Naive thymus-derived CD8-positive, alpha-beta T cell (primary cell): Measurements from ENCODE around the gene TUBE1. TPM values are rescaled to one million over a fixed set of nuclear protein-coding genes. Genes with fewer than 3 reads are reported as not detected.
A peak's percentile ranks its signal among the peaks of the same experiment; 100 is the strongest.
"Not testable (repeated sequence)": the region's sequence is repeated elsewhere in the genome, so short reads cannot be mapped to it uniquely, and the experiment has no call there.

ENCODE experiments used
- ATAC-seq, 2 donors: fragments of 150-1000 bp; cut with Tn5 transposase in 1 of 2; sonication (Bioruptor Pico), chemical (Tn5 transposase) in 1 of 2; 1 replicate in 1 of 2; 2 replicates in 1 of 2; pipeline ENCODE4 v1.10.0; 2021; ENCODE audit warnings: mild to moderate bottlenecking in 2 of 2, moderate library complexity in 2 of 2
- POLR2A ChIA-PET: fragments of 350-600 bp; sonication (Branson Sonifier 250); formaldehyde crosslinking; loops from one replicate; lab custom pipeline; 2021; ENCODE audit warnings: antibody characterized with exemption; lab: Charles Lee
- DNase-seq, 10 donors: peaks; one replicate each; pipeline versions ENCODE4 v3.0.0 to v3.0.0-alpha.2; 2020 to 2022
- H3K27ac Mint-ChIP-seq, 10 donors: one replicate each; pipeline ENCODE4 v1.8.0; 2020 to 2022; ENCODE audit warnings: mild to moderate bottlenecking in 10 of 10, mixed read lengths in 10 of 10, moderate library complexity in 4 of 10, inconsistent platforms in 1 of 10
- H3K27me3 Mint-ChIP-seq, 5 donors: one replicate each; pipeline ENCODE4 v1.8.0; 2021 to 2022; ENCODE audit warnings: mixed read lengths in 5 of 5
- H3K36me3 Mint-ChIP-seq, 3 donors: one replicate each; pipeline ENCODE4 v1.8.0; 2020 to 2022; ENCODE audit warnings: mixed read lengths in 3 of 3, mild to moderate bottlenecking in 2 of 3, inconsistent platforms in 1 of 3
- H3K4me1 Mint-ChIP-seq, 4 donors: one replicate each; pipeline ENCODE4 v1.8.0; 2021 to 2022; ENCODE audit warnings: mixed read lengths in 4 of 4
- H3K4me3 Mint-ChIP-seq, 10 donors: one replicate each; pipeline ENCODE4 v1.8.0; 2020 to 2022; ENCODE audit warnings: mild to moderate bottlenecking in 10 of 10, mixed read lengths in 10 of 10, moderate library complexity in 6 of 10, inconsistent platforms in 1 of 10
- H3K9me3 Mint-ChIP-seq, 9 donors: one replicate each; pipeline ENCODE4 v1.8.0; 2020 to 2022; ENCODE audit warnings: mixed read lengths in 9 of 9, mild to moderate bottlenecking in 3 of 9, inconsistent platforms in 1 of 9, moderate library complexity in 1 of 9
- polyA plus RNA-seq, 3 donors: library from polyadenylated mRNA; unstranded; fragments of 300-500 nt; fragmentation: Illumina TruSeq; gene quantifications; one replicate each; pipeline ENCODE4 v1.2.3, GENCODE V29; 2021
- total RNA-seq, 8 experiments: library from RNA in 2 of 8; stranded (reverse) in 2 of 8; gene quantifications; one replicate each; pipeline ENCODE4 v1.2.3 and lab custom pipeline; 2021 to 2026

The TUBE1 gene
- total and polyA plus RNA-seq, 5 experiments from 2014 or later: 10.1 to 43.0 (median 12.1) TPM

GRCh38 chr6:112106562-112106961 is 19.3 kb upstream of the TUBE1 start:
- DNase-seq (no peak), ATAC-seq (no peak)
- H3K27ac Mint-ChIP-seq: no peak overlapping the region
- peaks cover 0 to under 1% (median 0%) of the 10 kb centered on the region in 5 donors for H3K27me3 Mint-ChIP-seq
- POLR2A ChIA-PET: interaction anchor here (0.7 kb wide), 1 partner anchor 831 kb away, joined by 4 read pairs; no protein-coding TSS in a partner anchor
- H3K9me3 Mint-ChIP-seq: peaks cover 0 to 27% (median 11%) of the 10 kb centered on the region in 9 donors
- H3K4me1 Mint-ChIP-seq: no peaks in the 10 kb centered on the region
- no peak overlapping the region for H3K4me3 Mint-ChIP-seq
- H3K36me3 Mint-ChIP-seq: peaks cover 4 to 26% (median 11%) of the 10 kb centered on the region in 3 donors

- DNase-seq, H3K4me1 Mint-ChIP-seq, H3K4me3 Mint-ChIP-seq, H3K27ac Mint-ChIP-seq, H3K27me3 Mint-ChIP-seq, POLR2A ChIA-PET, ATAC-seq: not testable (repeated sequence)
- peaks cover 0 to 27% (median 11%) of the 10 kb centered on the region in 9 donors for H3K9me3 Mint-ChIP-seq
- H3K36me3 Mint-ChIP-seq: peaks cover 6 to 32% (median 16%) of the 10 kb centered on the region in 3 donors
Observed at GRCh38 chr6:112106026-112106425, 18.7 kb upstream of the TUBE1 start.

DNA sequence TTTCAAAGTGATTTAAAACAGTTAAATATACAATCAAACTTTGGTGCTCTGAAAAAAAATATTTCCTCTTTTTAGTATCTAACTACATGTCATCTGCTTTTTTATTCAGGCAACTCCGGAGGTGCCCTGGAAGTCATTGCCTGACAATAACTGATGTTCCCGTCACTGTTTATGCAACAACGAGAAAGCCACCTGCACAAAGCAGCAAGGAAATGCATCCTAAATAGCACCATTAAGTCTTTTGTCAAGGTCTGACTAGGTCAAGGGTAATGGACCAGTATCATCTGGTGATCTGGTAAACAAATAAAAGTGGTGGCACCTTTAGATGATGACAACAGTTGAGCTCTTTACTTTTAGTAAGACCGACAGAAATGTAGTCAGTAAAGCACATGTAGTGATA is 13.3 kb upstream of the TUBE1 start:
- no peaks in the 10 kb centered on the region for H3K27me3 Mint-ChIP-seq
- peaks cover 0 to 18% (median 8%) of the 10 kb centered on the region in 9 donors for H3K9me3 Mint-ChIP-seq
- H3K4me1 Mint-ChIP-seq: no peaks in the 10 kb centered on the region
- H3K27ac Mint-ChIP-seq: no peak overlapping the region
- POLR2A ChIA-PET: no interaction called here
- peaks cover 20 to 34% (median 32%) of the 10 kb centered on the region in 3 donors for H3K36me3 Mint-ChIP-seq
- H3K4me3 Mint-ChIP-seq: no peak overlapping the region
- ATAC-seq (no peak), DNase-seq (no peak)

- DNase-seq (no peak), ATAC-seq (no peak)
- Mint-ChIP-seq H3K4me3 (no peak overlapping the region), H3K9me3 (peaks cover 0 to 3% (median 0%) of the 10 kb centered on the region in 9 donors), H3K36me3 (peaks cover 16 to 22% (median 18%) of the 10 kb centered on the region in 3 donors), H3K4me1 (no peaks in the 10 kb centered on the region), H3K27ac (no peak overlapping the region), H3K27me3 (peaks cover 0 to 2% (median 0%) of the 10 kb centered on the region in 5 donors)
- POLR2A ChIA-PET: interaction anchor here (1.4 kb wide), 1 partner anchor 9 kb away, joined by 3 read pairs; the partner anchor contains the start of genes FAM229B and TUBE1
Observed at GRCh38 chr6:112096901-112097300, 9.6 kb upstream of the TUBE1 start.

DNA sequence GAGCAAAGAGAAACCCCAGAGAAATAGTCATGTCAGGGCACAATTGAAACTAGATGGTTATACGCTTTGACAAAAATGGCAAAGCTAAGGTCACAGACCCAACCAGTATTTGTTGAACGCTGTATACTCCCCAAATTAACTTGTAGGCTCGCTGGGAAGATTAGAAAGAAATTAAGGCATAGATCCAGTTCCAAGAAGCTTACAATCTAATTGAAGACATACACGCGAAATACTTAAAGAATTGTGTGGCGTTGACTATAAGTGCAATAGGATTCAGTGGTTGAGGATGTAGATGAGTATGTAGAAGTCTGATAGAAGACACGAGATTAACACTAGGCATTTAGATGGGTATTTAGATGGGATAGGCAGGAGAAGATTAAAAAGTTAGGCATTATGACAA is 634 bp upstream of the TUBE1 start:
- Mint-ChIP-seq H3K9me3 (no peaks in the 10 kb centered on the region), H3K4me3 (no peak overlapping the region), H3K27ac (no peak overlapping the region), H3K36me3 (peaks cover 0 to 18% (median 0%) of the 10 kb centered on the region in 3 donors), H3K27me3 (peaks cover 0 to 18% (median 5%) of the 10 kb centered on the region in 5 donors), H3K4me1 (peaks cover 2 to 8% (median 7%) of the 10 kb centered on the region in 4 donors)
- POLR2A ChIA-PET: interaction anchor here (0.9 to 2.3 kb wide), 7 partner anchors 9 to 1213 kb away, joined by 3 to 8 read pairs (median 3); partner anchors contain the start of genes AMD1, GTF3C6 and REV3L
- no peak for ATAC-seq
- DNase-seq: no peak

GRCh38 chr6:112086744-112087135 is 542 bp downstream of the TUBE1 start:
- peaks cover 0 to 17% (median 5%) of the 10 kb centered on the region in 5 donors for H3K27me3 Mint-ChIP-seq
- no peaks in the 10 kb centered on the region for H3K9me3 Mint-ChIP-seq
- H3K27ac Mint-ChIP-seq: no peak overlapping the region
- no peak overlapping the region for H3K4me3 Mint-ChIP-seq
- POLR2A ChIA-PET: interaction anchor here (0.6 to 2.3 kb wide), 4 partner anchors 43 to 1128 kb away, joined by 4 to 6 read pairs (median 4); partner anchors contain the start of genes GTF3C6 and RPF2
- H3K36me3 Mint-ChIP-seq: peaks cover 0 to 25% (median 0%) of the 10 kb centered on the region in 3 donors
- ATAC-seq: peak; percentile 2
- peak in 1 of 10 donors; percentile 3 for DNase-seq
- H3K4me1 Mint-ChIP-seq: peaks cover 2 to 10% (median 7%) of the 10 kb centered on the region in 4 donors

DNA sequence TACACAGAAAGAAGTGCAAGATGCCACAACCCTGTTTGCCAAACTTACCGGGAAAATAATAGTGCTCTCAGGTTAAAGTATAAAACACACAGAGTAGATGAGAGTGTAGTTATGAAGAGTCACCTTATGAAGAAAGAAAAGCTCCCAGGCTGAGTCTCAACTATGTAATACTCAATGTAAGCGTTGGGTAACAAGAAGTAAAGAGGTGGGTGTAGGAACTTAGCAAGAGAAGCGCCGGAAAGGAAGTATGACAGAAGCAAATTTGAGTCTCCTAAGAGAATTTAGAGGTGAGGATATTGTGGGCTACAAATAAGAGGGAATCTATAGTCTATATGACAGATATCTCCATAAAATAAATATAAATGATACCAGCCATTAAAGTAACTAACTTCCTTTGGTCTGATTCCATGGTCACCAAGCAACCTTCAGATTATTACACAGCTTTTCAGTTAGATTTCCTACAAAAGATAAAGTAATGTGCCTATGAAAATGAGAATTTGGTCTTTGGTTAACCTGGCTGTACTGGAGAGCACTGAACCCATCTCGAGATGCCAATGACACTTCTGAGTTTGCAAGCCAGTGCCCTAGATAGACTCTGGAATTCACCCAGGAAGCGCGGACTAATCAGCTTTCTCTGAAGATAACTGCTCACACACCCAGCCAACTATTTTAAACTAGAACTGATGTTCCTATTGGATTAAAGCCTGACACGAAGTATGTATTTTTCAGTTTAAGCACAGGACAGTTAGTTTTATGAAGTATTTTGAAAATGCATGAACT is 1.8 kb downstream of the TUBE1 start:
- ATAC-seq: no peak
- POLR2A ChIA-PET: interaction anchor here (0.6 to 1.7 kb wide), 2 partner anchors 42 to 77 kb away, joined by 5 to 6 read pairs; no protein-coding TSS in a partner anchor

GRCh38 chr6:112081569-112081968 is 5.7 kb downstream of the TUBE1 start:
- Mint-ChIP-seq H3K9me3 (no peaks in the 10 kb centered on the region), H3K4me1 (peaks cover 2 to 10% (median 5%) of the 10 kb centered on the region in 4 donors), H3K36me3 (peaks cover 0 to 65% (median 10%) of the 10 kb centered on the region in 3 donors), H3K27me3 (no peaks in the 10 kb centered on the region), H3K27ac (no peak overlapping the region), H3K4me3 (no peak overlapping the region)
- no peak for ATAC-seq
- DNase-seq: no peak
- POLR2A ChIA-PET: no interaction called here

More for the DNA sequence above, 1.8 kb downstream of the TUBE1 start:
- no peak for DNase-seq
- peaks cover 2 to 10% (median 7%) of the 10 kb centered on the region in 4 donors for H3K4me1 Mint-ChIP-seq
- H3K36me3 Mint-ChIP-seq: peaks cover 0 to 34% (median 0%) of the 10 kb centered on the region in 3 donors
- peak overlapping the region in 9 of 10 donors; percentile 6 to 68 (median 49) for H3K4me3 Mint-ChIP-seq
- H3K27ac Mint-ChIP-seq: peak overlapping the region in 6 of 10 donors; percentile 10 to 83 (median 41)
- H3K27me3 Mint-ChIP-seq: peaks cover 0 to 13% (median 2%) of the 10 kb centered on the region in 5 donors
- no peaks in the 10 kb centered on the region for H3K9me3 Mint-ChIP-seq

GRCh38 chr6:112066606-112067005 is 20.7 kb downstream of the TUBE1 start:
- Mint-ChIP-seq H3K4me1 (peaks cover 0 to 7% (median 1%) of the 10 kb centered on the region in 4 donors), H3K27ac (peak overlapping the region in 1 of 10 donors; percentile 16), H3K27me3 (no peaks in the 10 kb centered on the region), H3K36me3 (peaks cover 0 to 16% (median 3%) of the 10 kb centered on the region in 3 donors), H3K4me3 (no peak overlapping the region), H3K9me3 (no peaks in the 10 kb centered on the region)
- POLR2A ChIA-PET: no interaction called here
- DNase-seq (no peak), ATAC-seq (no peak)

DNA sequence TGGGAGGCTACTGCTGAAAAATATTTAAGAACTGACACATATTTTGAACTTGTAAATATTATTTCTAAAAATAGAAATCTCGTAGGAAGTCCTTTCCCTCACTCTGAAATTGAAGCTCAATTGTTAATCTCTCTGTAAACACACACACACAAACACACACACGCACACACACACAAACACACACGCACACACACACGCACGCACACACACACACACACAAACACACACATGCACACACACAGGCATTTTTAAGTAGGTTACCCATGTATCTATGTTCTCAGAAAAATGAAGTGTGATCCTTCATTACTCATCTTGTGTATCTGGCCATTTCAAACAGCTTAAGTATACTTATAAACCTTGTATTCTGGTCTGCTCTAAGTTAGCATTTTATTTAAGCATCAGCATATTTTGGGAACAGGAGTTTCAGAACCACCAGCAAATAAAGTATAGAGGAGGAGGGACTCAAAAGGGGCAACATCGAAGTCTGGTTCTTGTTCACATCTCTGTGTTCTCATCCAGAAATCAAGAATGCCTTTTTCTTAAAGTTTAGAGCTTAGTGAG is 21.8 kb downstream of the TUBE1 start:
- ATAC-seq: no peak
- peaks cover 0 to 10% (median 0%) of the 10 kb centered on the region in 3 donors for H3K36me3 Mint-ChIP-seq
- POLR2A ChIA-PET: no interaction called here
- DNase-seq: no peak
- peaks cover 0 to 7% (median 1%) of the 10 kb centered on the region in 4 donors for H3K4me1 Mint-ChIP-seq
- no peak overlapping the region for H3K4me3 Mint-ChIP-seq
- H3K27ac Mint-ChIP-seq: no peak overlapping the region
- H3K27me3 Mint-ChIP-seq: no peaks in the 10 kb centered on the region
- no peaks in the 10 kb centered on the region for H3K9me3 Mint-ChIP-seq

- H3K27me3 Mint-ChIP-seq: no peaks in the 10 kb centered on the region
- no peaks in the 10 kb centered on the region for H3K9me3 Mint-ChIP-seq
- POLR2A ChIA-PET: no interaction called here
- ATAC-seq (no peak), DNase-seq (no peak)
- no peak overlapping the region for H3K4me3 Mint-ChIP-seq
- no peaks in the 10 kb centered on the region for H3K36me3 Mint-ChIP-seq
- H3K27ac Mint-ChIP-seq: no peak overlapping the region
- peaks cover 0 to 7% (median 1%) of the 10 kb centered on the region in 4 donors for H3K4me1 Mint-ChIP-seq
Observed at GRCh38 chr6:112062966-112063365, 24.3 kb downstream of the TUBE1 start.

DNA sequence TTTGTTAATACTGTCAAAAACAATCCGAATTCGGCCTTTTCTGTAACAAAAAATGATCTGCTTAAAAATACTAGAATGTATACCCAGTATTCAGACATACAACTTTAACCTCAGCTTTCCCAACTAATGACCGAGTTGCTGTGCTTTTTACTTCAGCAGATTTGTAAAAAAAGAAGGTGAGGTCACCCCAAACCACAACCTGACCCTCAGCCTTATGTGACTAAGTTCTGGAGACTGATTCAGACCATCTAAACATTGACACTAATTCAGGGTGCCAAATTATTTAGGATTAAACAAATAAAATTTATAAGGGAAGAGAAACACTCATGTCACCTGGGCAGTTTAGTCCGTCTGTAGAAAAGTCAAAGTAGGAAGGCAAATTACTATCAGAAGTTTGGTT is 25.7 kb downstream of the TUBE1 start:
- no peak overlapping the region for H3K27ac Mint-ChIP-seq
- ATAC-seq: no peak
- no peaks in the 10 kb centered on the region for H3K27me3 Mint-ChIP-seq
- peaks cover 0 to 2% (median 0%) of the 10 kb centered on the region in 4 donors for H3K4me1 Mint-ChIP-seq
- POLR2A ChIA-PET: no interaction called here
- no peak for DNase-seq
- no peak overlapping the region for H3K4me3 Mint-ChIP-seq
- H3K36me3 Mint-ChIP-seq: no peaks in the 10 kb centered on the region
- no peaks in the 10 kb centered on the region for H3K9me3 Mint-ChIP-seq
